Retinal pigment epithelial cell (primary cell): ENCODE data around the gene MLANA.
A peak's percentile ranks its signal among the peaks of the same experiment; 100 is the strongest.

Experiments
- DNase-seq: peaks from one replicate; pipeline ENCODE4 v3.0.0-alpha.2; 2010; ENCODE audit warnings: low read depth
- H3K4me3 ChIP-seq: 2 replicates; pipeline ENCODE4 v1.5.1; 2011; ENCODE audit warnings: mild to moderate bottlenecking, low read length, control low read depth, moderate library complexity
- CTCF ChIP-seq: conservative IDR thresholded peaks from 2 replicates; pipeline ENCODE4 v1.5.1; 2011; ENCODE audit warnings: low read depth, low read length, control low read depth, inconsistent platforms

Gene MLANA

GRCh38 chr9:5869315-5870019 is 21.2 kb upstream of the MLANA start:
- no peak for DNase-seq
- H3K4me3 ChIP-seq: no peak overlapping the region
- peak; percentile 28 for TF ChIP-seq CTCF

- DNase-seq: no peak
- no peak for TF ChIP-seq CTCF
- H3K4me3 ChIP-seq: no peak overlapping the region
Observed at GRCh38 chr9:5870020-5870339, 20.7 kb upstream of the MLANA start.

GRCh38 chr9:5870691-5871090 is 20.0 kb upstream of the MLANA start:
- TF ChIP-seq CTCF: no peak
- no peak overlapping the region for H3K4me3 ChIP-seq
- DNase-seq: peak; percentile 87

- DNase-seq: no peak
- no peak for TF ChIP-seq CTCF
- no peak overlapping the region for H3K4me3 ChIP-seq
Observed at GRCh38 chr9:5871785-5872184, 18.9 kb upstream of the MLANA start.

- no peak overlapping the region for H3K4me3 ChIP-seq
- TF ChIP-seq CTCF: no peak
- DNase-seq: no peak
Observed at GRCh38 chr9:5872511-5872910, 18.2 kb upstream of the MLANA start.

- DNase-seq: no peak
- no peak for TF ChIP-seq CTCF
- no peak overlapping the region for H3K4me3 ChIP-seq
Observed at GRCh38 chr9:5873439-5873838, 17.2 kb upstream of the MLANA start.

- H3K4me3 ChIP-seq: no peak overlapping the region
- no peak for DNase-seq
- TF ChIP-seq CTCF: no peak
Observed at GRCh38 chr9:5874048-5874447, 16.6 kb upstream of the MLANA start.
